Measurements from ENCODE around the gene HEATR5A. TPM values are rescaled to one million over a fixed set of nuclear protein-coding genes. Genes with fewer than 3 reads are reported as not detected.

HEATR5A gene
- total and polyA plus RNA-seq, 2 donors from 2014 or later = 8.0 to 30.4 TPM

GRCh38 chr14:31435276-31435675 lies 14.9 kb upstream of the HEATR5A start:
- FAIRE-seq (no peak), DNase-seq (no peak)
- Histone ChIP-seq H3K9me3 (ENCODE audit: control insufficient read depth in 2 of 3, insufficient read depth in 1 of 3, low read length in 3 of 3) (no peaks in the 10 kb centered on the region), H3K4me3 (ENCODE audit: low read length in 3 of 3) (no peak overlapping the region), H3K36me3 (ENCODE audit: control insufficient read depth in 2 of 3, insufficient read depth in 3 of 3, low read length in 3 of 3) (peaks cover 0 to 2% (median 0%) of the 10 kb centered on the region in 3 donors), H3K27me3 (ENCODE audit: control insufficient read depth, insufficient read depth, low read length) (no peaks in the 10 kb centered on the region), H3K9ac (ENCODE audit: low read length in 3 of 3) (no peak overlapping the region), H3K27ac (ENCODE audit: low read depth in 2 of 2, low read length in 2 of 2) (no peak overlapping the region), H3K4me1 (ENCODE audit: control insufficient read depth in 2 of 3, insufficient read depth in 2 of 3, low read depth in 1 of 3, low read length in 3 of 3) (no peaks in the 10 kb centered on the region)
- intact Hi-C loops (cut with DNase I) = no loop called here
- TF ChIP-seq, protein P1, sequence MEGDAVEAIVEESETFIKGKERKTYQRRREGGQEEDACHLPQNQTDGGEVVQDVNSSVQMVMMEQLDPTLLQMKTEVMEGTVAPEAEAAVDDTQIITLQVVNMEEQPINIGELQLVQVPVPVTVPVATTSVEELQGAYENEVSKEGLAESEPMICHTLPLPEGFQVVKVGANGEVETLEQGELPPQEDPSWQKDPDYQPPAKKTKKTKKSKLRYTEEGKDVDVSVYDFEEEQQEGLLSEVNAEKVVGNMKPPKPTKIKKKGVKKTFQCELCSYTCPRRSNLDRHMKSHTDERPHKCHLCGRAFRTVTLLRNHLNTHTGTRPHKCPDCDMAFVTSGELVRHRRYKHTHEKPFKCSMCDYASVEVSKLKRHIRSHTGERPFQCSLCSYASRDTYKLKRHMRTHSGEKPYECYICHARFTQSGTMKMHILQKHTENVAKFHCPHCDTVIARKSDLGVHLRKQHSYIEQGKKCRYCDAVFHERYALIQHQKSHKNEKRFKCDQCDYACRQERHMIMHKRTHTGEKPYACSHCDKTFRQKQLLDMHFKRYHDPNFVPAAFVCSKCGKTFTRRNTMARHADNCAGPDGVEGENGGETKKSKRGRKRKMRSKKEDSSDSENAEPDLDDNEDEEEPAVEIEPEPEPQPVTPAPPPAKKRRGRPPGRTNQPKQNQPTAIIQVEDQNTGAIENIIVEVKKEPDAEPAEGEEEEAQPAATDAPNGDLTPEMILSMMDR (IDR thresholded peaks at IDR 0.05; ENCODE audit: borderline replicate concordance, extremely low read depth, insufficient read depth) = no peak

DNA sequence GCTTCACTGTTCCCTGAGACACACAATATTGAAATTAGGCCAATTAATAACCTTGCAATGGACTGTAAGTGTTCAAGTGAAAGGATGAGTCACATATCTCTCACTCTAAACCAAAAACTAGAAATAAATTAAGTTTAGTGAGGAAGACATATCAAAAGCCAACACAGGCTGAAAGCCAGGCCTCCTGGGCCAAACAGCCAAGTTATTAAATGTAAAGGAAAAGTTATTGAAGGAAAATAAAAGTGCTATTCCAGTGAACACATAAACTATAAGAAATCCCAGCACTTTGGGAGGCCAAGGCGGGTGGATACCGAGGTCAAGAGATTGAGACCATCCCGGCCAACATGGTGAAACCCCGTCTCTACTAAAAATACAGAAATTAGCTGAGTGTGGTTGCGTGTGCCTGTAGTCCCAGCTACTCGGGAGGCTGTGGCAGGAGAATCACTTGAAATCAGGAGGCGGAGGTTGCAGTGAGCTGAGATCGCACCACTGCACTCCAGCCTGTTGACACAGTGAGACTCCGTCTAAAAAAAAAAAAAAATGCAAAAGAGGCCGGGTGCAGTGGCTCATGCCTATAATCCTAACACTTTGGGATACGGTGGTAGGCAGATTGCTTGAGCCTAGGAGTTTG lies 10.4 kb upstream of the HEATR5A start:
- no peaks in the 10 kb centered on the region for H3K4me1 ChIP-seq (ENCODE audit: control insufficient read depth in 2 of 3, insufficient read depth in 2 of 3, low read depth in 1 of 3, low read length in 3 of 3)

GRCh38 chr14:31429791-31430190 lies 9.4 kb upstream of the HEATR5A start:
- H3K9ac ChIP-seq (ENCODE audit: low read length in 3 of 3) = no peak overlapping the region
- H3K27ac ChIP-seq (ENCODE audit: low read depth in 2 of 2, low read length in 2 of 2) = no peak overlapping the region
- intact Hi-C loops (cut with DNase I) = no loop called here
- DNase-seq (no peak), FAIRE-seq (no peak)
- no peaks in the 10 kb centered on the region for H3K9me3 ChIP-seq (ENCODE audit: control insufficient read depth in 2 of 3, insufficient read depth in 1 of 3, low read length in 3 of 3)
- peaks cover 0 to 2% (median 0%) of the 10 kb centered on the region in 3 donors for H3K36me3 ChIP-seq (ENCODE audit: control insufficient read depth in 2 of 3, insufficient read depth in 3 of 3, low read length in 3 of 3)
- H3K27me3 ChIP-seq (ENCODE audit: control insufficient read depth, insufficient read depth, low read length) = no peaks in the 10 kb centered on the region
- TF ChIP-seq, protein P1 (IDR thresholded peaks at IDR 0.05; ENCODE audit: borderline replicate concordance, extremely low read depth, insufficient read depth) = no peak
- H3K4me3 ChIP-seq (ENCODE audit: low read length in 3 of 3) = no peak overlapping the region
- H3K4me1 ChIP-seq (ENCODE audit: control insufficient read depth in 2 of 3, insufficient read depth in 2 of 3, low read depth in 1 of 3, low read length in 3 of 3) = no peaks in the 10 kb centered on the region

More for the DNA sequence above, 10.4 kb upstream of the HEATR5A start:
- no peaks in the 10 kb centered on the region for H3K27me3 ChIP-seq (ENCODE audit: control insufficient read depth, insufficient read depth, low read length)
- TF ChIP-seq, protein P1 (IDR thresholded peaks at IDR 0.05; ENCODE audit: borderline replicate concordance, extremely low read depth, insufficient read depth) = no peak
- FAIRE-seq = no peak
- H3K9ac ChIP-seq (ENCODE audit: low read length in 3 of 3) = no peak overlapping the region
- peaks cover 0 to 2% (median 0%) of the 10 kb centered on the region in 3 donors for H3K36me3 ChIP-seq (ENCODE audit: control insufficient read depth in 2 of 3, insufficient read depth in 3 of 3, low read length in 3 of 3)
- intact Hi-C loops (cut with DNase I) = no loop called here
- no peak overlapping the region for H3K27ac ChIP-seq (ENCODE audit: low read depth in 2 of 2, low read length in 2 of 2)
- H3K4me3 ChIP-seq (ENCODE audit: low read length in 3 of 3) = no peak overlapping the region
- no peak for DNase-seq
- no peaks in the 10 kb centered on the region for H3K9me3 ChIP-seq (ENCODE audit: control insufficient read depth in 2 of 3, insufficient read depth in 1 of 3, low read length in 3 of 3)

All from kidney (tissue), 14 donors.